Skin of body (tissue), 2 donors: Measurements from ENCODE around the gene CSNK1D. TPM values are rescaled to one million over a fixed set of nuclear protein-coding genes. Genes with fewer than 3 reads are reported as not detected.

ENCODE experiments used
- DNase-seq: peaks from one replicate; lab custom pipeline; 2025; lab: John Stamatoyannopoulos, UW
- total RNA-seq: library from RNA; depleted of rRNA; stranded (reverse); fragments of >200 nt; gene quantifications from one replicate; pipeline ENCODE4 v1.2.3, GENCODE V29; 2014

The CSNK1D gene
- total RNA-seq, 1 donor from 2014 or later, result 40.5 TPM

GRCh38 chr17:82295472-82295814 lies 21.9 kb upstream of the CSNK1D start:
- no peak for DNase-seq

- DNase-seq, result no peak
Observed at GRCh38 chr17:82294064-82294773, 20.7 kb upstream of the CSNK1D start.

DNA sequence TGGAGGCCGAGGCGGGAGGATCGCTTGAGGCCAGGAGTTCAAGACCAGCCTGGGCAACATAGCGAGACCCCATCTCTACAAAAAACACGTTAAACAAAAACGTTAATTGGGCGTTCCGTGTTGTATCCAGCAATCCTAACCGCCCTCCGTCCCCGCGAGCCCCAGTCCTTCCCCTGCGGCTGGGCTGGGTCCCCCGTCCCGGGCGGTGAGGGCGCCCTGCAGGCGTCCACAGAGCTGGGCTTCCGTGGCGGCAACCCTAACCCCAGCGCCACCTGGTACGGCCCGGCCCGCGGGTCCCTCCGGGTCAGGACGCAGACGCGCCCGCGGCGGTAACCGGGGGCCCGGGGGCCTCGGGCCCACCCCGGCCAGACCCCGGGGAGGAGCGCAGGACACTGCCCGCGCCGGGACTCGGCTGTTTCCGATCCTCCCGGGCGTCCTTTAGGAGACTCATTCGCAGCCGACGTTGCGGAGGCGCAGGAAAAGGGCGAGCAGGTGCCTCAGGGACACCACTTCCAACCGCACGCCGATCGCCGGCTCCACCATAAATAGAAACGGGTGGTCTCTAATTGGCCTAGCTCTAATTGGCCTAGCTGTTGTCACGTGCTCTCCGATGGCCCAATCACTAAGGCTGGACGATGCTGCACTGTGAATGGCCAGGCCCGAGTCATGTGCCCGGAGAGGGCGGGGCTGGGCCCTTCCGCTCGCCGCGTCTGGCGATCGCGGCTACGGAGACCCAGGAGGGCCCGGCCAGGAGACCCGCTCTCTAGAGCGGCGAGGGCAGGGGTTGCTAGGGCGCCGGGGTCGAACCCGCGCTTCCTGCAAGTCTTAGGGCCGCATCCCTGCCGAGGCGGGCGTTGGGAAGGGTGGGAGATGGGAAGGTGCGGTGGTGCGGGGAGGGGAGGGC lies 19.0 kb upstream of the CSNK1D start:
- DNase-seq, result peak; percentile 99

DNA sequence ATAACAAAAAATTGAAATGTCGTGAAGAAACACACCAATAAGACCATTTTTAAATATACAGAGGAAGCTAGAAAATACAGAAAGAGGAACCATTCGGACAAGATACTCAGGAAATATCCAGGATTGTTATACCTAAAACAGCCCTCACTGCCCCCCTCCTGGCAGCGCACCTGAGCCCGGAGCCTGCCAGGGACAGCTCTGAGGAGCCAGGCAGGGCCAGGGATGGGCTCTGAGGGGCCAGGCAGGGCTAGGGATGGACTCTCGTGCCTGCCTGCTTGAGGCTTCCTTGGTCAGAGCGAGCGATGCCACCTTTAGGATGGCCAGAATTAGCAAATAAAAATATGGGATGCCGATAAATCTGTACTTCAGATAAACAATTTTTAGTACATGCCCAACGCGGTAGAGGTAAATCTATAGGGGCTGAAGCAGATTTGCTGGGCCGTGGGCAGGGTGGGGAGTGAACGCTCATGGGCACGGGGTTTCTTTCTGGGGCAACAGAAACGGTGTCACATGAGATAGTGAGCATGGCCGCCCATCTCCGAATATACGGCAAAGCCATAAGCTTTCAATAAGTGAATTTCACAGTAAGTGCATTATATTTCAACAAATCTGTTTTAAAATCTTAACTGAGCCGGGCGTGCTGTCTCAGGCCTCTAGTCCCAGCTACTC lies 18.2 kb upstream of the CSNK1D start:
- no peak for DNase-seq

- no peak for DNase-seq
Observed at GRCh38 chr17:82287868-82288801, 14.6 kb upstream of the CSNK1D start.

- DNase-seq, result no peak
Observed at GRCh38 chr17:82287013-82287867, 13.7 kb upstream of the CSNK1D start.

- DNase-seq, result no peak
Observed at GRCh38 chr17:82285141-82285540, 11.6 kb upstream of the CSNK1D start.

DNA sequence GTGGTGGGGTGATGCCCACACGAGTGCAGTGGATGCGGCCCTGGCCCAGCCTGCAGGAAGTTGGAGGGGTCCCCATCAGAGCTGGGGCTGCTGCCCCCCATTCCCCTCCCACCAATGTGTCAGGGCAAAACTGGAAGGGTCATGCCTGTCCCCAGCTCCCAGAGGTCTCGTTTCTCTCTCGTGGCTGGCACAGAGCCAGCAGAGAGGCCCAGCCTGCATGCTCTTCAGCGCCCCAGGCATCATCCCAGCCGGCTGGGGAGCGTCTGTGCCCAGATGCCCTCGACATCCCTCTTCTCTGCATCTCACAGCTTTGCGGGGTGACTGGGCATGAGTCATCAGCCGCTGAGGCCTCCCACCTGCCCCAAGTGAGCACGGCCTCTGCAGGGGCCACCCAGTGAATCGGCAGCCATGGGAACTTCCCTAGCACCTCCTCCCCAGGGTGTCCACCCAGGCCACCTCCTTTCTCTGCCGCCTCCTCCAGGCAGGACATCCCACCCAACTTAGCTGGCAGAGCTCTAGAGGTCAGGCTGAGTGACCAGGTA lies 9.8 kb upstream of the CSNK1D start:
- no peak for DNase-seq

GRCh38 chr17:82282239-82283207 lies 9.0 kb upstream of the CSNK1D start:
- no peak for DNase-seq

DNA sequence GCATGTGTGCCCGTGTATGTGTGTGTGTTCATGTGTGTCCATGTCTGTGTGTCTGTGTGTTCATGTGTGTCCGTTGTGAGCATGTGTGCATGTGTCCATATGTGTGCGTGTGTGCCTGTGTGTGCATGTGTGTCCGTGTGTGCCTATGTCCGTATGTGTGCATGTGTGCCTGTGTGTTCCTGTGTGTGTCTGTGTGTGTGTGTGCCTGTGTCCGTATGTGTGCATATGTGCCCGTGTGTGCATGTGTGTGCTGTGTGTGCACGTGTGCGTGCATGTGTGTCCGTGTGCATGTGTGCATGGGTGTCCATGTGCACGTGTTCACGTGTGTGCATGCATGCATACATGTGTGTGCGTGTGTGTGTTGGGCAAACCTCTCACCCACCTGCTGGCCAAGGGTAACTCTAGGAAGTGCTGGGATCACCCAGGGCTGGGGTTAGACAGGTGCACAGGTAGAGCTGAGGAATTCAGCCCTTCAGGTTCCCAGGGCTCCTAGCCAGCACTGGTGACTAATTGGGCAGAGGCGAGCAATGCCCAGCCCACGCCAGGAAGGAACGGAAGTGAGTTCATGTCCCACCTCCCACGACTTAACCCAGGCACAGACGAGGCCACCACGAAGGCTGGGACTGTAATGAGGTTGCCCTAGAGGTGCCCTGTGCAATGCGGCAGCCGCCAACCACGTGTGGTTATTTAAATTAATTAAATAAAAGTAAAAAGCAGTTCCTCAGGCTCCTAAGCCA lies 8.2 kb upstream of the CSNK1D start:
- DNase-seq, result no peak

DNA sequence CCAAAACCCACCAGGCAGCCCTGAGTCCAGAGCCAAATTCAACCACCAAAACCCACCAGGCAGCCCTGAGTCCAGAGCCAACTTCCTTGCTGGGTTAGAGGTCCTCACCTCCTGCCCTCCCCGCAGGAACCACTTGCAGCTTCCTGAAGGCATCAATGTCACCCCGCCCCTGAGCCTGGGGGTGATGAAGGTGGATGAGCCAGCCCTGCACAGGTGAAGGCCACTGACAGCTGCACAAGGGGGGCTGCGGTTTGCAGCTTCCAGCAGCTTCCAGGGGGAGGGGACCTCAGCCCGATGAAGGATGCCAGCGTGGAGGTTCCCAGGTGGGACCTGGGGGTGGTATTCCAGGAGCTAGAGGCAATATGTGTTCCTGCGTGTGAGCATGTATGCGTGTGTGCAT lies 7.6 kb upstream of the CSNK1D start:
- no peak for DNase-seq

- no peak for DNase-seq
Observed at GRCh38 chr17:82280537-82280936, 7.0 kb upstream of the CSNK1D start.

GRCh38 chr17:82278786-82279391 lies 5.4 kb upstream of the CSNK1D start:
- no peak for DNase-seq

GRCh38 chr17:82278308-82278707 lies 4.8 kb upstream of the CSNK1D start:
- DNase-seq, result no peak

DNA sequence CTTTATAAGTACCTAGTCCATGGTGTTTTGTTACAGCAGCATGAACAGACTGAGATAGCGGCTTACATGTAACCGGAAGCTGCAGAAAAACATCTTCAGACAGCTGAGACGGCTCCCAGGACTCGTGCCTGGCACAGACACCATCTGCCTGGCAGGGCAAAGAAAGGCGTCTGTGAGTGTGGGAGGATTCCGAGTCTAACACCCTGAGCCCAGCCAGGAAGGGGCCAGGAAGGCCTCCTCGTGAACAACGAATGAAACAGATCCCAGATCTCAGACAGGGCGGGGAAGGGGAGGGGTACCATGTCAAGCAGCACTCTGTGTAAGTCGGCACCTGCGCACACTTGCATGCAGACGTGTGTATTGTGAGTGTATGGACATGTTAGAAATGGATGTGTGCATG lies 4.4 kb upstream of the CSNK1D start:
- no peak for DNase-seq

- DNase-seq, result no peak
Observed at GRCh38 chr17:82276938-82277337, 3.4 kb upstream of the CSNK1D start.

- no peak for DNase-seq
Observed at GRCh38 chr17:82275326-82275725, 1.8 kb upstream of the CSNK1D start.
